GM10847 (cell line): ENCODE results near the gene KRT4.

Experiments used
- POLR2A ChIP-seq: IDR thresholded peaks from 2 replicates; pipeline ENCODE4 v1.6.1; 2011; ENCODE audit not compliant: insufficient read length; ENCODE audit errors: extremely low read depth

Gene KRT4

DNA sequence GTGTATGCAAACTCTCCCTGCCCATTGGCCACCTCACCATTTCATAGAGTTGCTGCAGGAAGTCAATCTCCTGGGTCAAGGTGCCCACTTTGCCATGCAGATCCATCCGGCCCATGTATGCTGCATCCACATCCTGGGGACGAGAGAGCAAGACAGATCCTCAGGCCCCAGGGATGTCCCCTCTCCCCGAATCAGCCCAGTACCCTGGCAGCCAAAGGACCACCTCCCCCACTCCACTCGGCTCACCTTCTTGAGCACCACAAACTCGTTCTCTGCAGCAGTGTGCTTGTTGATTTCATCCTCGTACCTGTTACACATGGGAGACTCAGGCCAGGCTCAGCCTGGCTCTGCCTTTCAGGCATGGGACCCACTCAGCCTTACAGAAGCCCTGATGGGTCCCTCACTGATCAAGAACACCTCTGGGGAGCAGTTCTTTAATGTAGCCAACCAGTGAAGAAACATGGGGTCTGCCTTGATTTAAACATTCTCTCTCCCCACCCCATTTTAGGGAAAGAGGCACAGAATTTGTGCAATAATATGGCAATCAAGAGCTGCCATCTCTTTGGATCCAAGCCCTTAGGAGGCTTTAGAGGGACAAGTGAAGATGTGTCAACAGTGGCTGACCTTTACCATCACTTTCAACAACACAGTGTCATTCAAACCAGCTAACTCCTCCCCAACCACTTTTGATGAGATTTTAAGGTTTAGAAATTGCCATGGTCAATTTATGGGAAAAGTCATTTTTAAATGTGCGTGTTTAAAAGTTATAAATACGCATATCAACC lies 16.3 kb upstream of the KRT4 start:
- no peak for TF ChIP-seq POLR2A

DNA sequence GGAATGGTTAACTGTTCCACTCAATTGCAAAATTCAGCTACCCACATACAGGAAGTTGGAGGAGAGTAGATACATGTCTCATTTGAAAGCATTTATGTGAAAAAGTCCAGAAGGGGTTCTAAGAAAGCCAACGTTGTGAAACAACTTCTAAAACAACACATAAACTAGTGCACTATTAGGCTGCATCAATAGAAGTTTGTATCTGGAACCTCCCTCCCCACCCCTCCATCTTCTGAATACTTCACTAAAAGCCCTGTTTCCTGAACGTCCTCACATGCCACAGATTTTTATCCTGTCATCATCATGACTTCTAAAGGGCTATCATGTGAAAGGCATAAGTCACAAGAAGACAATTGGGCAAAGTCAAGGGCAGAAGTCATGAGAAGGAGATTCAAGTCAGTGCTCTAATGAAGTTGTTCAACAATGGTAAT lies 14.7 kb upstream of the KRT4 start:
- no peak for TF ChIP-seq POLR2A

DNA sequence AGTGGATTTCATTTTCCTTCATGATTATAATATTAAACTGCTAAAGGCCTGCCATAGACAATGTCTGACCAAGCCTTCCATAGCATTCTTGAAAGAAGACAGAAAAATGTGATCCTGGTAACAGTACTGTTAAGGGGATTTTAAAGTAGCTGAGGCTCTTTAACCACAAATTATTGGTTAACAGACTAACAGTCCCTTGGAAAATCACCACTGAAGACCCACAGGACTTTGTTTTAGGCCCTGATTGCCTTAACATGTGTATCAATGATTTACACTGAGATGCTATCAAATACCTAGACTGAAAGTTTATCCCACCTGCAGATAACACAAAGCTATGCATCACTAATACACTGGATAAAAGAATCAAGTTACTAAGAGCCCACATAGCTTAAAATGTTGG lies 14.2 kb upstream of the KRT4 start:
- TF ChIP-seq POLR2A: no peak

DNA sequence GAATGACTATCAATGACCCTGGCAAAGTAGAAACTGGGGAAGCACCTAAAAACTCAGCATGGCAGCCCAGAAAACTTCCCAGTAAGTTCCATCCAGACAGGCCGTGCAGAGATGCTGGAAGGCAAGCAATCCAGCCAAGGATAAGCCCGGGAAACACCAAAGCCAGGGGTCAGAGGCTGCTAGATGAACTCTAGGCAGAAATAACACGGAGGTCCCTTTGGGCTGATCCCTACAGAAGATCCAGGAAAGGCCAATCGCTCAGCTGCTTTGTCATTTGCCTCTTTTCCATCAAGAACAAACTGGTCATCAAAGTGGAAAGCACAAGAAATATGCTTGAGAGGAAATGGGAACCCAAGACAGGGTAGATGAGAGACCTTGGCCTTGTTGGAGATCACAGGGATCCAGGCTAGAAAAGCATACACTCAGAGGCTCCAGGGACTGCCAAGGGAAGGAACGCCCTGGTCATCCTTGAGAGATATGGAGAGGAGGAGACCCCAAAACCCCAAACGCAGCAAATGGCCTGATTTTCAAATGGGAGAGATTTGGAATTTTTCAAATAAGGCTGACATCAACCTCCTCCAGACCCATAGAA lies 13.7 kb upstream of the KRT4 start:
- no peak for TF ChIP-seq POLR2A

DNA sequence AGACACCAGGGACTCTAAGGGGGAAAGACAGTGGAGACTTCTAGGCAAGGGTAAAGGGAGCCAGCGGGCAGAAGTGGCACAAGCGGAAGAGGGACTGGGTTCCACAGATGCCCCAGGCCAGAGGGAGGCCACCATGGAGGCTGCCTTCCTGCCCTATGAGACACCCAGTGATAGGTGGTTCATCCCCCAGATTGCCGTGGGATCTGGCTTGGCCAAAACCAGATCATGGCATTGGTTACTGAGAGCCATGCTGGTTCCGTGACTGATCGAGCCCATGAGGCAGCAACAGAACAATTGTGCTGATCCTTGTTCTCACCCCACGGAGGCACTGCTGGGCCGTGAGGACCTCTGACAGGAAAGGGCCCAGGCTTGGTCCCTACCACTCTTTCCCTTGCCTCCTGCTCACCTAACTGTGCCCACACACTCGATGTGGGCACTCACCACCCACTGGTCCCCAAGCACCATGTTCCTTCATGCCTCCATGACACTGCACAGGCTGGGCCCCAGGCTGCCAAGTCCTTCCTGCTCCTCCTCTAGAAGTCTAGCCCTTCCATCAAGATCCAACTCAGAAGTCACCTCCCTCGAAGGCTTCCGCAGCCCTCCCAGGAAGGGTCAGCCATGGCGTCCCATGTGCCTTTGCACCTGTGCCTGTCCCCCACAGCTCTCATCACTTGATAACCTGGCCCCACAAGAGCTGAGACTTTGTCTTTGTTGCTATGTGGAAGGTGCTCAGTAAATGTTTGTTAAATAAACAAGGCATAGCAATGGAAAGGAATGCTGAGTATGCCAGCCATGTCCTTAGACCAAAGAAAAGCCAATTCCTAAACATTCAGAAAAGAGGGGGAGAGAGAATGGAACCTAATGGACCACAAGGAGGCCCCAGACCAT lies 12.9 kb upstream of the KRT4 start:
- TF ChIP-seq POLR2A: no peak

DNA sequence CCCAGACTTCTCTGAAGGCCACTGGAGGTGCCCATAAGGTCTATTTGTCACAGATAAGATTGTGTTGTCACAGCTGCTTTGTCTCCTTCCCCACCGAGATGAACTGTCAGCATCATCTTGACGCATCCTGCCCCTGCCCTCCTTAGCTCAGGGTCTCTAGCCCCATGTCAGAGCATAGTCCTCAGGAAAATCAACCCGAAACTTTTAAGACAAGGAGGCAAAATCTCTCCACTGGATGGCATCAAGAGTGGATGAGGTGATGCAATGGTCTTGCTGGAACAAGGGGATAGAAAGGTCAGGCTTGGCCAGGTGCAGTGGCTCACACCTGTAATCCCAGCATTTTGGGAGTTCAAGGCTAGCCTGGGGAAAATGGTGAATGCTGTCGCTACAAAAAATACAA lies 12.0 kb upstream of the KRT4 start:
- TF ChIP-seq POLR2A: no peak

DNA sequence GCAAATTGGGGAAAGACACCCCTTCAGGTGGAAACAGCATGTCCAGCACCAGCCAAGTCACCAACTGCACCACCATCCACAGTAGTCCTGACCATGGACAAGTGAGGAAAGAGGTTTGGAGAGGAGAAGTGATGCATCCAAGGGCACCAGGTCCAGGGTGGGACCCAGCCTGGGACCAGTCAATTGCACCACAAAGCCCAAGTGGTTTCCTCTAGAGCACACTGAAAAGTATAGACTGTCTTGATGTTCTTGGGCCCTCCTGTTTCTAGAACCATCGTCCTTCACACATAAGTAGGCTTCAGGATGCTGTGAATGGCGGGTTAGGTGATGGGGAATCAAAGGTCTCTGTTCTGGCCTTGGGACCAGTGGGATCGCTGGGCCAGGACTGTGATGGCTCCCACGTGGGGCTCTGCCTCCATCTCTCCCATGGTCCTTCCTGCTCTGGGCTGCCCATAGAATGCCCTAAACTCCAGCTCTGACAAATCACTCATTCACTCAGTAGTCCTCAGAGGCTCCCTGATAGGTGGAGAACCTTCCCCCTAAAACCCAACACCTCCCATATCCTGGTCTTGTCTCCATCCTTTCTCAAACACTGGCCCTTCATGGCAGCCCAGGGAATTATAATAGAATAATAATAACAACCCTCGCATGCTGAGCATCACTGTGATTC lies 11.0 kb upstream of the KRT4 start:
- no peak for TF ChIP-seq POLR2A

DNA sequence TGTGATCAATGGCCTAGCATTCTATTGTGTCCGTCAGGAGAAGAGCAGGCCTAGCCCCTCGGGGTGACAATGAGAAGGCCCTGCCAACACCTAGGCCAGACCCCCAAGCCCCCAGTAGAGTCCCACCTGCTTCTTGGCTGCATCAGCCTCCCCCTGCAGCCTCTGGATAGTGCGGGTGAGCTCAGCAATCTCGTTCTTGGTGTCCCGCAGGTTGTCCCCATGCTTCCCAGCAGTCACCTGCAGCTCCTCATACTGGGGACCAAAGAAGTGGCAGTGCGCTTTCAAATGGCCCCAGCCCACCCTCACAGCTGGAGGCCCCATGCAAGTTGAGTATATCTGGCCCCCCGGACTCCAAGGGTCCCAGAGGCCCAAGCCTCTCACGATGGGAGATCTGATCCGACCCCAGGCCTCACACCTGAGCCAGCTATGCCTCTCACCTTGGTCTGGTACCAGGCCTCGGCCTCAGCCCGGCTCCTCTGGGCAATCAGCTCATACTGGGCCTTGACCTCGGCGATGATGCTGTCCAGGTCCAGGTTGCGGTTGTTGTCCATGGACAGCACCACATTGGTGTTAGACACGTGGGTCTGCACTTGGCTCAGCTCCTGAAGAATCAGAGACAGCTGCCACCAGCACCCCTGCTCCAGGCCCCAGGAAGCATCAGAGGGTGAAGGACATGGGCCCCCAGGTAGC lies 10.0 kb upstream of the KRT4 start:
- TF ChIP-seq POLR2A: no peak

DNA sequence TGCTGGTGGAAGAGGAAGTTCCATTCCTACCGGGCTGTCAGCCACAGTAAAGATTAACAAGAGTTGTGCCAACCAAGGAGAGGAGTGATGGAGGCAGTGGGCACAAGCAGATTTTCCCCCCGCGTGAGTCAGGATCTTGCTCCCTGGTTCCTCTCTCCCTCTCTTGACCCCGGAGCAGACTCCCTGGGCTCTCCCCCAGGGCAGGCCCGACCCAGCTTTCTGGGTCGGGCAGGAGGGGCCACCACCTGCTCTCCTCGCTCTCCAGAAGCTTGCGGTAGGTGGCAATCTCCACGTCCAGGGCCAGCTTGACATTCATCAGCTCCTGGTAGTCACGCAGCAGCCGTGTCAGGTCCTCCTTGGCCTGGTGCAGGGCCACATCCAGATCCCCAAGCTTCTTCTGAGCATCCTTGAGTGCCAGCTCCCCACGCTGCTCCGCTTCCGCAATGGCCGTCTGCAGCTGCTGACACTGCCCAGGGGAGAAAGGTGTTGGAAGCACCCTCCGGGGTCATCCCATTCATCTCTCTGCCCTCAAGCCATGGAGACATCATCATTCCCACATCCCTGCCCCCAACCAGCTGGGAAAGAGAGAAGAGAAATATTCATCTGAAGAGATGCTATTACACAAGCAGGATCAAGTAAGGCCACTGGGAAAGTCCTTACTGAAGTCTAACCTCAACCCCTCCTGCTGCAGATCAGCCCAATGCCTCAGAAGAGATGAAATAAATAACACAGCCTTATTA lies 9.0 kb upstream of the KRT4 start:
- no peak for TF ChIP-seq POLR2A

DNA sequence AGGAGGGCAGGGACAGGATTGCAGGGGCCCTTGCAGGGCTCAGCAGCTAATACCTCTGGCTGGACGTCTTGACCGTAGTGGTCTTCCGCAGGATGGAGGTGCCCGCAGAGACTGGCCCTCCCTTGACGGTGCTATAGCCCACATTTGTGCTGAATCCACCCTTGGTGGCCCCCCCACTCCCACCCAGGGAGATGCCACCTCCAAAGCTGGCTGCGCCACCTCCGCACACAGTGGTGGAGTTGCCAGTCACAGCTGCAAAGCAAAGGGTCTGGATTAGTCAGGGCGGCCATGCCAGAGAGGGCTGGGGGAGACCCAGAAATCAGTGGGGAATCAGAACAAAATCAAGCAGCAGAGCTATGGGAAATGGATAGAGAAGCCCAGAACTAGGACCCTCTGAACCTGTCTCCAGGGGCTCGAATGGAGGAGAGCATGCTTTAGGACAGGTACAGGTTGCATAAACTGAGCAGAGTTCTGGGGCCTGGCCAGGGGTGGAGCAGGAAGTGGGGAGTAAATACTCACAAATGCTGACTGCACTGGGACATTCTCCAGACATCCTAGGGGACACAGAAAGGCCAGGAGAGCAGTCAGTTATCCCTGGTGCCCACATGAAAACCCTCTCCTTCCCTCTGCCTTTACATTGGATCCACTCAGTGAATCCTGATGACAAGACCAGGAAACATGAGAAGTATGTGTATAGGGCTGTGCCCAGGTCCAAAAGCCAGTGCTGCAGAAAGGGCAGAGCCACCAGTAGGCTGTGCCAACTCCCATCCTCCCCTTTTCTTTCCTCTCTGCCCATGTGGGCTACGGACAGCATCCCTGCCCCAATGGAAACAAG lies 8.1 kb upstream of the KRT4 start:
- TF ChIP-seq POLR2A: no peak

DNA sequence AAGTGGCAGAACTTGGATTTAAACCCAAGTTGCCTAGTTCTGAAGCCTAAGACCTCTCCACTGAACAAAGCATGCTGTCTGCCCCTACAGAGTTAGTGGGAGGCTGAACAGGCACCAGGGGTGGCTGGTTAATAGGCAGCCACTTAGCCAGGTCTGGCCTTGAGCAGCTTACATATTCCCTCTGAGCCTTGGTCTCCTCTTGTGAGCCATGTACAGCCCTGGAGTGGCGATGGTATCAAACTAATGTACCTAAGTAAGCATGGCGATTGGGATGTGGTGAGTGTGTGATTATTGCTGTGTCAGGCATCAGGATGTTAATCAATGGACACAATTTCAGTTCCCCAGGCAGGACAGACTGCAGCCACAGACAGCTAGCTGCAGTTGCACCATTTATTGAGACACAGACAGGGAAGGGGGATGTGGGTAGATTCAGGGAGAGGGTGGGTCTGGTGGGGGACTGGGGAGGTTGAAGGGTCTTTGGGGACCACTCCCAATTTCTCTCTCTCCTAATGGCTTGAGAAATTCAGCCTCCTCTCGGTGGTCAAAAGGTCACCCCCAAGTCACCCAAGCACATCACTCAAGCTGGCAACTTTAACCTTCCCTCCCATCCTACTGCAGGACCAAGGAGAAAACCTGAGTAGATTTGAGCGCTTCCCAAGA lies 7.3 kb upstream of the KRT4 start:
- TF ChIP-seq POLR2A: no peak

DNA sequence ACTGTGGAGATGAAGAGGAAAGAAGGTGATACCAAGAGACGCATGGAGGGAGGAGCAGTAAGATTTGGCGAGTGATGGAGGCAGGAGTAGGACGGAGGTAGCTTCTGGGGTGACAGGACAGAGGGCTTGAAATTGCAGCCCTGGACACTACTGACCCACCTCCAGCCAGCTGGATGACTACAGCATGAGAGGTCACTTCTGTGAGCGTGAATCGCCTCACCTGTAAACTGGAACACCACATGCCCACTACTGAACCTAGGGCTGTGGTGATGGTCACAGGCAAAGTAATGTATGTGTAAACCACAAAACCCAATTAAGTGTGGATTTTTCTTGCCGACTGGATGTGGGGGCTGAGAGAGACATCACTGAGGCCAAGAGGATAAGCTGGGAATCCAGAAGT lies 6.6 kb upstream of the KRT4 start:
- no peak for TF ChIP-seq POLR2A
